Endodermal cell (in vitro differentiated cells): Measurements from ENCODE around the gene MAP7D2. TPM values are rescaled to one million over a fixed set of nuclear protein-coding genes. Genes with fewer than 3 reads are reported as not detected.

Experiments
- DNase-seq: peaks from one replicate; pipeline ENCODE4 v3.0.0-alpha.2; 2017
- H3K27ac ChIP-seq: 2 replicates; pipeline ENCODE4 v1.5.1; 2013; ENCODE audit warnings: mild to moderate bottlenecking, low read depth, low read length, moderate library complexity
- H3K27me3 ChIP-seq: 2 replicates; pipeline ENCODE4 v1.6.1; 2013; ENCODE audit warnings: mild to moderate bottlenecking, low read length, moderate library complexity; ENCODE audit not compliant: insufficient read depth, control insufficient read depth, poor library complexity, severe bottlenecking
- H3K36me3 ChIP-seq: 2 replicates; pipeline ENCODE4 v1.7.0; 2013; ENCODE audit warnings: mild to moderate bottlenecking, low read length, moderate library complexity; ENCODE audit not compliant: control insufficient read depth, insufficient read depth
- H3K4me1 ChIP-seq: one replicate; pipeline ENCODE4 v1.7.0; 2013; ENCODE audit warnings: low read length; ENCODE audit not compliant: control insufficient read depth, insufficient read depth
- H3K4me3 ChIP-seq: 2 replicates; pipeline ENCODE4 v1.5.1; 2013; ENCODE audit warnings: mild to moderate bottlenecking, low read length, moderate library complexity
- H3K9ac ChIP-seq: 2 replicates; pipeline ENCODE4 v1.6.1; 2013; ENCODE audit warnings: mild to moderate bottlenecking, low read length, moderate library complexity; ENCODE audit not compliant: poor library complexity, severe bottlenecking; ENCODE audit errors: extremely low read depth
- H3K9me3 ChIP-seq: 2 replicates; pipeline ENCODE4 v1.6.1; 2013; ENCODE audit warnings: mild to moderate bottlenecking, low read length, moderate library complexity; ENCODE audit not compliant: control insufficient read depth
- H3K27ac Mint-ChIP-seq: 2 replicates; pipeline ENCODE4 v1.8.0; 2020; ENCODE audit warnings: mixed read lengths
- H3K27me3 Mint-ChIP-seq: 2 replicates; pipeline ENCODE4 v1.8.0; 2021; ENCODE audit warnings: mild to moderate bottlenecking, mixed read lengths; ENCODE audit not compliant: insufficient read depth
- H3K36me3 Mint-ChIP-seq: 2 replicates; pipeline ENCODE4 v1.8.0; 2020; ENCODE audit warnings: low read depth, mixed read lengths
- H3K4me1 Mint-ChIP-seq: 2 replicates; pipeline ENCODE4 v1.8.0; 2020; ENCODE audit warnings: mixed read lengths
- H3K4me3 Mint-ChIP-seq: 2 replicates; pipeline ENCODE4 v1.8.0; 2020; ENCODE audit warnings: mild to moderate bottlenecking, moderate library complexity, mixed read lengths
- H3K9me3 Mint-ChIP-seq: 2 replicates; pipeline ENCODE4 v1.8.0; 2020; ENCODE audit warnings: mild to moderate bottlenecking, mixed read lengths
- CTCF ChIP-seq: fragments of 200-600 bp; sonication (generic); conservative IDR thresholded peaks from 2 replicates; pipeline ENCODE4 v1.5.0; 2021; ENCODE audit warnings: antibody characterized with exemption, mild to moderate bottlenecking
- WGBS, 2 experiments: methylation state at CpG; one replicate each; pipeline versions ENCODE4 v1.1.5 to v1.1.7; 2013; ENCODE audit warnings: missing lambda C conversion rate in 2 of 2, mixed read lengths in 1 of 2; ENCODE audit not compliant: insufficient coverage in 1 of 2, insufficient read length in 1 of 2; 5-methylcytosine and 5-hydroxymethylcytosine counted together
- total RNA-seq, 2 donors: library from RNA; stranded (reverse); fragmentation: NEBNext Ultra II Directional in 1 of 2; extraction: Animal tissue kit (Norgen Biotek cat#: 25700) in 1 of 2; gene quantifications; 2 replicates in 1 of 2; 3 replicates in 1 of 2; pipeline ENCODE4 v1.2.1, GENCODE V29; 2021

Gene MAP7D2
- total RNA-seq, 2 donors from 2014 or later, result 1.5 to 1.9 TPM

- Mint-ChIP-seq H3K36me3 (no peaks in the 10 kb centered on the region), H3K27me3 (peaks cover under 1% of the 10 kb centered on the region), H3K4me1 (peaks cover 14% of the 10 kb centered on the region), H3K4me3 (no peak overlapping the region), H3K9me3 (peaks cover 62% of the 10 kb centered on the region), H3K27ac (no peak overlapping the region)
- no peak for TF ChIP-seq CTCF
- Histone ChIP-seq H3K27me3 (no peaks in the 10 kb centered on the region), H3K4me1 (no peaks in the 10 kb centered on the region), H3K9me3 (no peaks in the 10 kb centered on the region), H3K27ac (no peak overlapping the region), H3K9ac (no peak overlapping the region), H3K4me3 (no peak overlapping the region), H3K36me3 (no peaks in the 10 kb centered on the region)
- WGBS, 2 experiments, result 83 to 96% methylated on average over 4 to 6 of the region's 8 CpGs
- DNase-seq, result no peak
Measured at GRCh38 chrX:20028588-20028987, 88.1 kb downstream of the MAP7D2 start.

GRCh38 chrX:20026278-20026677, 90.4 kb downstream of the MAP7D2 start:
- no peaks in the 10 kb centered on the region for H3K27me3 ChIP-seq
- no peak for DNase-seq
- Mint-ChIP-seq H3K4me1 (peaks cover 10% of the 10 kb centered on the region), H3K9me3 (peaks cover 68% of the 10 kb centered on the region), H3K27ac (no peak overlapping the region), H3K36me3 (no peaks in the 10 kb centered on the region), H3K27me3 (peaks cover 3% of the 10 kb centered on the region), H3K4me3 (no peak overlapping the region)
- no peak overlapping the region for H3K9ac ChIP-seq
- WGBS, 2 experiments, result 60 to 83% methylated on average over 1 to 2 of the region's 2 CpGs
- H3K27ac ChIP-seq, result no peak overlapping the region
- H3K36me3 ChIP-seq, result no peaks in the 10 kb centered on the region
- no peaks in the 10 kb centered on the region for H3K4me1 ChIP-seq
- H3K4me3 ChIP-seq, result no peak overlapping the region
- TF ChIP-seq CTCF, result no peak
- no peaks in the 10 kb centered on the region for H3K9me3 ChIP-seq

GRCh38 chrX:20019672-20020365, 96.9 kb downstream of the MAP7D2 start:
- Histone ChIP-seq H3K36me3 (no peaks in the 10 kb centered on the region), H3K9ac (no peak overlapping the region), H3K27me3 (no peaks in the 10 kb centered on the region), H3K4me1 (no peaks in the 10 kb centered on the region), H3K9me3 (no peaks in the 10 kb centered on the region), H3K4me3 (no peak overlapping the region), H3K27ac (no peak overlapping the region)
- Mint-ChIP-seq H3K27ac (no peak overlapping the region), H3K36me3 (no peaks in the 10 kb centered on the region), H3K9me3 (peaks cover 71% of the 10 kb centered on the region), H3K27me3 (peaks cover 3% of the 10 kb centered on the region), H3K4me1 (no peaks in the 10 kb centered on the region), H3K4me3 (no peak overlapping the region)
- DNase-seq, result no peak
- no peak for TF ChIP-seq CTCF
- WGBS, 2 experiments, result 73 to 86% methylated on average over 1 to 6 of the region's 6 CpGs
